T-helper 1 cell treated with Interleukin-12 subunit alpha and Interleukin-12 subunit beta and Interleukin-4 antibody, amounts not matched to agents 30 ng/mL and 1 ng/mL, for 36 hours (primary cell): ENCODE results near the gene TMEM8B. TPM values are rescaled to one million over a fixed set of nuclear protein-coding genes. Genes with fewer than 3 reads are reported as not detected.

Experiments
- intact Hi-C: fragments of 100-400 bp; cut with micrococcal nuclease; formaldehyde crosslinking; loops from one replicate; pipeline ENCODE4 v1.15.1; 2024
- total RNA-seq: library from RNA; stranded (reverse); gene quantifications from 2 replicates; pipeline ENCODE4 v1.2.3, GENCODE V29; 2022

Gene TMEM8B
- total RNA-seq, 1 donor from 2014 or later: 1.7 TPM

- intact Hi-C loops: no loop called here
These were observed 6.7 kb downstream of the TMEM8B start for GRCh38 chr9:35835766-35836165.

- intact Hi-C loops: no loop called here
These were observed 7.6 kb downstream of the TMEM8B start for GRCh38 chr9:35836595-35836994.

- intact Hi-C loops: no loop called here
These were observed 10.9 kb downstream of the TMEM8B start for GRCh38 chr9:35839926-35840325.

- intact Hi-C loops: no loop called here
These were observed 12.0 kb downstream of the TMEM8B start for GRCh38 chr9:35840881-35841644.

- intact Hi-C loops: no loop called here
These were observed 12.5 kb downstream of the TMEM8B start for GRCh38 chr9:35841645-35841900.

GRCh38 chr9:35842020-35842745 lies 13.2 kb downstream of the TMEM8B start:
- intact Hi-C loops: no loop called here

- intact Hi-C loops: no loop called here
These were observed 13.8 kb downstream of the TMEM8B start for GRCh38 chr9:35842795-35843194.

- intact Hi-C loops: no loop called here
These were observed 15.7 kb downstream of the TMEM8B start for GRCh38 chr9:35844628-35845270.

GRCh38 chr9:35845824-35846771 lies 17.1 kb downstream of the TMEM8B start:
- intact Hi-C loops: no loop called here

- intact Hi-C loops: no loop called here
These were observed 19.0 kb downstream of the TMEM8B start for GRCh38 chr9:35847792-35848572.

GRCh38 chr9:35852267-35852815 lies 23.3 kb downstream of the TMEM8B start:
- intact Hi-C loops: no loop called here

GRCh38 chr9:35852876-35853865 lies 24.1 kb downstream of the TMEM8B start:
- intact Hi-C loops: no loop called here

- intact Hi-C loops: no loop called here
These were observed 25.2 kb downstream of the TMEM8B start for GRCh38 chr9:35854091-35854762.

- intact Hi-C loops: no loop called here
These were observed 27.2 kb downstream of the TMEM8B start for GRCh38 chr9:35856206-35856605.

GRCh38 chr9:35856882-35857281 lies 27.9 kb downstream of the TMEM8B start:
- intact Hi-C loops: no loop called here

GRCh38 chr9:35858458-35858857 lies 29.4 kb downstream of the TMEM8B start:
- intact Hi-C loops: no loop called here

GRCh38 chr9:35859310-35859989 lies 30.4 kb downstream of the TMEM8B start:
- intact Hi-C loops: no loop called here

GRCh38 chr9:35859990-35860339 lies 30.9 kb downstream of the TMEM8B start:
- intact Hi-C loops: no loop called here
